HEK293 (cell line): ENCODE results near the gene TLR9.

Experiments
- CTCF ChIA-PET: fragments of 350-600 bp; formaldehyde crosslinking; extraction: SDS; loops from one replicate; lab custom pipeline; 2021; ENCODE audit warnings: antibody characterized with exemption; lab: Yijun Ruan, JAX
- POLR2A ChIA-PET: fragments of 300-600 bp; formaldehyde crosslinking; extraction: SDS; loops from one replicate; lab custom pipeline; 2020; ENCODE audit warnings: antibody characterized with exemption, inconsistent platforms; lab: Yijun Ruan, JAX
- H3K27ac ChIP-seq: fragments of 200-500 bp; sonication (Bioruptor generic); 2 replicates; pipeline ENCODE4 v1.5.1; 2014; ENCODE audit warnings: low read depth, low read length, control low read depth, inconsistent platforms; ENCODE audit errors: extremely low read depth
- H3K36me3 ChIP-seq, 2 experiments: fragments of 200-500 bp in 1 of 2; sonication (Bioruptor generic) in 1 of 2; 1 replicate in 1 of 2; 2 replicates in 1 of 2; pipeline ENCODE4 v1.5.1; 2014 to 2017; ENCODE audit warnings: inconsistent platforms in 2 of 2, low read length in 2 of 2; ENCODE audit not compliant: control insufficient read depth in 2 of 2, insufficient read depth in 1 of 2
- H3K4me1 ChIP-seq: fragments of 200-500 bp; sonication (Bioruptor generic); 2 replicates; pipeline ENCODE4 v1.5.1; 2014; ENCODE audit warnings: mild to moderate bottlenecking, low read length, inconsistent platforms; ENCODE audit not compliant: control insufficient read depth, insufficient read depth
- H3K4me3 ChIP-seq: 2 replicates; pipeline ENCODE4 v1.5.1; 2011; ENCODE audit warnings: low read depth, mild to moderate bottlenecking, control low read depth, low read length, moderate library complexity
- H3K9me3 ChIP-seq: fragments of 200-500 bp; sonication (Bioruptor generic); 2 replicates; pipeline ENCODE4 v1.5.1; 2014; ENCODE audit warnings: low read depth, low read length, inconsistent platforms; ENCODE audit not compliant: control insufficient read depth, insufficient read depth
- FEZF1 ChIP-seq: fragments of 450-650 bp; formaldehyde crosslinking; IDR thresholded peaks from 2 replicates; pipeline ENCODE4 v1.5.1; 2016; ENCODE audit warnings: missing biosample characterization, missing genetic modification characterization
- IKZF3 ChIP-seq: fragments of 450-650 bp; IDR thresholded peaks from 2 replicates; pipeline ENCODE4 v1.5.0; 2018; ENCODE audit warnings: missing biosample characterization, mild to moderate bottlenecking, missing genetic modification characterization, moderate library complexity
- KLF1 ChIP-seq: fragments of 450-650 bp; formaldehyde crosslinking; IDR thresholded peaks from 2 replicates; pipeline ENCODE4 v1.5.1; 2016; ENCODE audit warnings: missing biosample characterization, missing genetic modification characterization
- KLF10 ChIP-seq: fragments of 450-650 bp; IDR thresholded peaks from 2 replicates; pipeline ENCODE4 v1.5.1; 2018; ENCODE audit warnings: missing biosample characterization, mild to moderate bottlenecking, missing genetic modification characterization
- REPIN1 ChIP-seq: fragments of 450-650 bp; formaldehyde crosslinking; IDR thresholded peaks from 2 replicates; pipeline ENCODE4 v1.5.1; 2017; ENCODE audit warnings: missing biosample characterization, missing genetic modification characterization, low read depth
- WT1 ChIP-seq: fragments of 450-650 bp; formaldehyde crosslinking; IDR thresholded peaks from 2 replicates; pipeline ENCODE4 v1.5.1; 2016; ENCODE audit warnings: missing biosample characterization, missing genetic modification characterization
- YY2 ChIP-seq: fragments of 450-650 bp; formaldehyde crosslinking; IDR thresholded peaks from 2 replicates; pipeline ENCODE4 v1.5.1; 2016; ENCODE audit warnings: missing biosample characterization, missing genetic modification characterization
- ZNF211 ChIP-seq: fragments of 450-650 bp; formaldehyde crosslinking; IDR thresholded peaks from 2 replicates; pipeline ENCODE4 v1.5.1; 2016; ENCODE audit warnings: low read depth, missing biosample characterization, missing genetic modification characterization
- ZNF292 ChIP-seq: fragments of 450-650 bp; formaldehyde crosslinking; IDR thresholded peaks from 2 replicates; pipeline ENCODE4 v1.5.1; 2016; ENCODE audit warnings: low read depth, missing biosample characterization, missing genetic modification characterization, borderline replicate concordance
- ZNF335 ChIP-seq: fragments of 450-650 bp; formaldehyde crosslinking; conservative IDR thresholded peaks from 2 replicates; pipeline ENCODE4 v1.5.1; 2016; ENCODE audit warnings: missing biosample characterization, missing genetic modification characterization
- ZNF426 ChIP-seq: fragments of 450-650 bp; formaldehyde crosslinking; IDR thresholded peaks from 2 replicates; pipeline ENCODE4 v1.5.1; 2017; ENCODE audit warnings: missing biosample characterization, missing genetic modification characterization, mild to moderate bottlenecking, inconsistent platforms, moderate library complexity
- ZNF48 ChIP-seq: fragments of 450-650 bp; formaldehyde crosslinking; IDR thresholded peaks from 2 replicates; pipeline ENCODE4 v1.5.1; 2016; ENCODE audit warnings: missing biosample characterization, missing genetic modification characterization
- ZNF626 ChIP-seq: fragments of 450-650 bp; sonication (Bioruptor Pico); formaldehyde crosslinking; IDR thresholded peaks from 2 replicates; pipeline ENCODE4 v1.5.1; 2018; ENCODE audit warnings: missing biosample characterization, missing genetic modification characterization, inconsistent platforms
- ZNF701 ChIP-seq: fragments of 450-650 bp; formaldehyde crosslinking; IDR thresholded peaks from 2 replicates; pipeline ENCODE4 v1.5.1; 2016; ENCODE audit warnings: missing biosample characterization, missing genetic modification characterization
- ZNF747 ChIP-seq: fragments of 450-650 bp; formaldehyde crosslinking; IDR thresholded peaks from 2 replicates; pipeline ENCODE4 v1.5.1; 2016; ENCODE audit warnings: missing biosample characterization, missing genetic modification characterization
- ZNF837 ChIP-seq: fragments of 450-650 bp; formaldehyde crosslinking; IDR thresholded peaks from 2 replicates; pipeline ENCODE4 v1.5.1; 2016; ENCODE audit warnings: missing biosample characterization, missing genetic modification characterization
- ZSCAN23 ChIP-seq: fragments of 450-650 bp; formaldehyde crosslinking; IDR thresholded peaks from 2 replicates; pipeline ENCODE4 v1.5.1; 2016; ENCODE audit warnings: missing biosample characterization, missing genetic modification characterization
- TF ChIP-seq, protein P1 (sequence below): fragments of 450-650 bp; formaldehyde crosslinking; IDR thresholded peaks from 2 replicates; pipeline ENCODE4 v1.5.1; 2016; ENCODE audit warnings: missing biosample characterization, missing genetic modification characterization
- TF ChIP-seq, protein P2 (sequence below): sonication (generic); formaldehyde crosslinking; IDR thresholded peaks from 2 replicates; pipeline ENCODE4 v1.8.1; 2022; ENCODE audit warnings: mild to moderate bottlenecking, moderate library complexity, missing genetic modification reagents
- TF ChIP-seq, protein P3 (sequence below): fragments of 450-650 bp; formaldehyde crosslinking; IDR thresholded peaks from 2 replicates; pipeline ENCODE4 v1.5.1; 2017; ENCODE audit warnings: missing biosample characterization, missing genetic modification characterization

Gene TLR9

DNA sequence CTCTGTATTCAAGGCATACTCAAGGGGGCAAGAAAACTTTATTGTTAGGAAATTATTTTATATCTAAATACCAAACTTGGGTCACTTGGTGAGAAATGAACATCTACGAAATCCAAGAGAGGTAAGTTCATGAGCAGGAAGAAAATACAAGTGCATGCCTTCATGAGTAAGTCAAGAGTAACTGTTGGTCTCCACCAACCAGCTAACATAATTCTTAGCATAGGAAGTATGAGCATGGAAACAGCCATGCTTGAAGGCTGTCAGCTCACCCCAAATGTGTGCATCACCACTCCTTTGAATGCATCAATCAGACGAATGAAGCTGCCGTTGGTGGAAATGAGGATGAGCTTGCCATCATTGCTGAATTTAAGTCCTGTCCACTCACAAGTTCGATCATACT lies 34.0 kb upstream of the TLR9 start:
- no peak for TF ChIP-seq ZNF335 (tag by site-specific recombination)
- no peak for TF ChIP-seq ZNF292 (tag by site-specific recombination)
- no peak for TF ChIP-seq FEZF1 (tag by site-specific recombination)
- no peak for TF ChIP-seq REPIN1 (tag by site-specific recombination)
- TF ChIP-seq ZNF837 = no peak
- H3K4me3 ChIP-seq = no peak overlapping the region
- CTCF ChIA-PET = interaction anchor here (0.6 to 1.1 kb wide), 4 partner anchors 8 to 80 kb away, joined by 3 to 5 read pairs (median 4); no protein-coding TSS in a partner anchor
- no peak overlapping the region for H3K27ac ChIP-seq
- no peaks in the 10 kb centered on the region for H3K4me1 ChIP-seq
- H3K9me3 ChIP-seq = no peaks in the 10 kb centered on the region
- H3K36me3 ChIP-seq = peaks cover 32 to 99% of the 10 kb centered on the region in 2 experiments
- POLR2A ChIA-PET = interaction anchor here (0.9 to 1.0 kb wide), 2 partner anchors 13 to 22 kb away, joined by 3 read pairs; no protein-coding TSS in a partner anchor

DNA sequence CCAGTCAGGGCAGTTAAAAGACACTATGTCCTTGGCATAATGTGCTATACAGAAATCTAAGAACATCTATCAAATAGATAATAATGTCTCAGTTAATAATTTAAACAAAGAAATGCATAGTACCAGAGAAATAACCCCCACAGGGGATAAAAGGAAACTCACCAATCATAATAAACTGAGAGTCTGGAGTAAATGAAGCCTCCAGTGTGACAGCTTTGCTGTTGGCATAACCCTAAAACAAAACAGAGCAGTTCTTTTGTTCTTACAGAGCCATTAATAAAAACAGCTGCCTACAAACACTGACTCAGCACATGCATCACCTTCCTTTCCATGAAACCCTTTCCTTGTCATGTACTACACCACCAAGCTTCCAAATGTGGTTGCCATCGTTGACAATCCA lies 33.6 kb upstream of the TLR9 start:
- Histone ChIP-seq H3K4me3 (no peak overlapping the region), H3K27ac (no peak overlapping the region), H3K9me3 (no peaks in the 10 kb centered on the region), H3K36me3 (peaks cover 30 to 99% of the 10 kb centered on the region in 2 experiments), H3K4me1 (no peaks in the 10 kb centered on the region)
- ChIA-PET POLR2A (interaction anchor here (1.0 kb wide), 1 partner anchor 13 kb away, joined by 3 read pairs; no protein-coding TSS in a partner anchor), CTCF (interaction anchor here (0.6 to 1.1 kb wide), 2 partner anchors 8 to 38 kb away, joined by 3 to 4 read pairs; no protein-coding TSS in a partner anchor)
- no peak for TF ChIP-seq ZNF426 (tag by site-specific recombination)
- no peak for TF ChIP-seq WT1 (tag by site-specific recombination)
- no peak for TF ChIP-seq ZSCAN23 (tag by site-specific recombination)
- TF ChIP-seq ZNF747 (tag by site-specific recombination) = no peak

DNA sequence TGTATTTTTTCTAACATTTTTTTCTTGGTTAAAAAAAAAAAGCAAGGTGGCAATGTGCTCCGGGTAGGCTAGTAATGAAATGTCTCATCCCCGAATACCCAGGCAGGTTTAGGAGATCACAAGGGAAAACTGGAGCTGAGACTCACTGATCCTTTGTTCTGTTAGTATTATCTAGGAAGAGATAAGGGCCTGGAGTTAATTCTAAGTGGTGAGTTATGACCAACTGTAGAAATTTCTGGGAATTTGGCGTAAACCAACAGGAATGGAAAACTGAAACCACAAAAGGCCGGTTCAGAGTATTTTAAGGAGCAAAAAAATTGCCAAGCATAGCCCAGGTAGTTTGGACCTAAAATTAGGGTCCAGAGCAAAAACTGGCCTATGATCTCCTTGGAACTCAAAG lies 32.5 kb upstream of the TLR9 start:
- Histone ChIP-seq H3K36me3 (peaks cover 23 to 99% of the 10 kb centered on the region in 2 experiments), H3K9me3 (no peaks in the 10 kb centered on the region), H3K4me3 (no peak overlapping the region), H3K4me1 (no peaks in the 10 kb centered on the region), H3K27ac (no peak overlapping the region)
- TF ChIP-seq ZNF211 (tag by site-specific recombination) = no peak
- TF ChIP-seq ZNF701 (tag by site-specific recombination) = no peak
- no peak for TF ChIP-seq IKZF3 (tag by site-specific recombination)
- ChIA-PET POLR2A (no interaction called here), CTCF (interaction anchor here (0.7 kb wide), 1 partner anchor 13 kb away, joined by 5 read pairs; no protein-coding TSS in a partner anchor)

DNA sequence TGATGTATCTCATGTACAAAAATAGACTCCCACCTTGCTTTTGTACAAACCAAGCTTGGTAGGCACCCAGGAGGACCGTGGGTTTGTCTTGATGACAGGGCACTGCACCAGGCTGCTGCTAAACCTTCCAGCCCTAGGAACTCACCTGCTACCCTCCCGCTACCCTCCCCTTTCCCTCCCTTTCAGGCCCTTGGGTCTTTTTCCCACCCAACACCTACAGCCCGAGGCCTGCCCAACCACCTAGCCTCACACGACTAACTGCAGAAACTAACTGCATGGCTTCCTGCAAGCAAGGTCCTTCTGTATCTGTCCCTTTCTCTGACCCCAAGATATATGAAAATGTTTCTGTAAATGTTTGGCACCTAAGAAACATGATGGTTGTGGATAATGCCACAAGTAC lies 31.2 kb upstream of the TLR9 start:
- Histone ChIP-seq H3K27ac (no peak overlapping the region), H3K4me1 (no peaks in the 10 kb centered on the region), H3K36me3 (peaks cover 16 to 97% of the 10 kb centered on the region in 2 experiments; a peak in 2 of 3 replicates)
- POLR2A ChIA-PET = no interaction called here
- CTCF ChIA-PET = no interaction called here
- TF ChIP-seq ZNF626 (tag by site-specific recombination) (no peak), ZNF747 (tag by site-specific recombination) (no peak), KLF10 (no peak), KLF1 (no peak), YY2 (no peak), ZNF48 (tag by site-specific recombination) (no peak)
- TF ChIP-seq, protein P1, sequence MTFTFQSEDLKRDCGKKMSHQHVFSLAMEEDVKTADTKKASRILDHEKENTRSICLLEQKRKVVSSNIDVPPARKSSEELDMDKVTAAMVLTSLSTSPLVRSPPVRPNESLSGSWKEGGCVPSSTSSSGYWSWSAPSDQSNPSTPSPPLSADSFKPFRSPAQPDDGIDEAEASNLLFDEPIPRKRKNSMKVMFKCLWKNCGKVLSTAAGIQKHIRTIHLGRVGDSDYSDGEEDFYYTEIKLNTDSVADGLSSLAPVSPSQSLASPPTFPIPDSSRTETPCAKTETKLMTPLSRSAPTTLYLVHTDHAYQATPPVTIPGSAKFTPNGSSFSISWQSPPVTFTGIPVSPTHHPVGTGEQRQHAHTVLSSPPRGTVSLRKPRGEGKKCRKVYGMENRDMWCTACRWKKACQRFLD (tag by site-specific recombination) = no peak
- TF ChIP-seq, protein P2, sequence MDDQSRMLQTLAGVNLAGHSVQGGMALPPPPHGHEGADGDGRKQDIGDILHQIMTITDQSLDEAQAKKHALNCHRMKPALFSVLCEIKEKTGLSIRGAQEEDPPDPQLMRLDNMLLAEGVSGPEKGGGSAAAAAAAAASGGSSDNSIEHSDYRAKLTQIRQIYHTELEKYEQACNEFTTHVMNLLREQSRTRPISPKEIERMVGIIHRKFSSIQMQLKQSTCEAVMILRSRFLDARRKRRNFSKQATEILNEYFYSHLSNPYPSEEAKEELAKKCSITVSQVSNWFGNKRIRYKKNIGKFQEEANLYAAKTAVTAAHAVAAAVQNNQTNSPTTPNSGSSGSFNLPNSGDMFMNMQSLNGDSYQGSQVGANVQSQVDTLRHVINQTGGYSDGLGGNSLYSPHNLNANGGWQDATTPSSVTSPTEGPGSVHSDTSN = no peak
- TF ChIP-seq, protein P3, sequence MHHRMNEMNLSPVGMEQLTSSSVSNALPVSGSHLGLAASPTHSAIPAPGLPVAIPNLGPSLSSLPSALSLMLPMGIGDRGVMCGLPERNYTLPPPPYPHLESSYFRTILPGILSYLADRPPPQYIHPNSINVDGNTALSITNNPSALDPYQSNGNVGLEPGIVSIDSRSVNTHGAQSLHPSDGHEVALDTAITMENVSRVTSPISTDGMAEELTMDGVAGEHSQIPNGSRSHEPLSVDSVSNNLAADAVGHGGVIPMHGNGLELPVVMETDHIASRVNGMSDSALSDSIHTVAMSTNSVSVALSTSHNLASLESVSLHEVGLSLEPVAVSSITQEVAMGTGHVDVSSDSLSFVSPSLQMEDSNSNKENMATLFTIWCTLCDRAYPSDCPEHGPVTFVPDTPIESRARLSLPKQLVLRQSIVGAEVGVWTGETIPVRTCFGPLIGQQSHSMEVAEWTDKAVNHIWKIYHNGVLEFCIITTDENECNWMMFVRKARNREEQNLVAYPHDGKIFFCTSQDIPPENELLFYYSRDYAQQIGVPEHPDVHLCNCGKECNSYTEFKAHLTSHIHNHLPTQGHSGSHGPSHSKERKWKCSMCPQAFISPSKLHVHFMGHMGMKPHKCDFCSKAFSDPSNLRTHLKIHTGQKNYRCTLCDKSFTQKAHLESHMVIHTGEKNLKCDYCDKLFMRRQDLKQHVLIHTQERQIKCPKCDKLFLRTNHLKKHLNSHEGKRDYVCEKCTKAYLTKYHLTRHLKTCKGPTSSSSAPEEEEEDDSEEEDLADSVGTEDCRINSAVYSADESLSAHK (tag by site-specific recombination) = no peak
- TF ChIP-seq, all 188 proteins: peak for 0
- H3K9me3 ChIP-seq = no peaks in the 10 kb centered on the region
- H3K4me3 ChIP-seq = no peak overlapping the region
